GM21528 (cell line): ENCODE results near the gene POU1F1.
"Not testable (repeated sequence)": the region's sequence is repeated elsewhere in the genome, so short reads cannot be mapped to it uniquely, and the experiment has no call there.

Experiments used
- ATAC-seq: cut with Tn5 transposase; IDR thresholded peaks from one replicate; pipeline ENCODE4 v1.9.1; 2021; ENCODE audit warnings: mild to moderate bottlenecking, moderate library complexity; ENCODE audit not compliant: unreplicated experiment, low FRiP score

POU1F1 gene

GRCh38 chr3:87276484-87276883, at the start of gene POU1F1:
POU1F1 (minus strand) TSS chr3:87276584; CDS start chr3:87276462, 122 bp downstream.
- ATAC-seq = no peak

- ATAC-seq = no peak
These were observed 48.2 kb upstream of the POU1F1 start for GRCh38 chr3:87324609-87325008.

GRCh38 chr3:87320756-87321626, 44.6 kb upstream of the POU1F1 start:
- ATAC-seq = no peak

GRCh38 chr3:87318617-87319021, 42.2 kb upstream of the POU1F1 start:
- no peak for ATAC-seq

GRCh38 chr3:87317779-87318178, 41.4 kb upstream of the POU1F1 start:
- no peak for ATAC-seq

GRCh38 chr3:87313641-87314040, 37.3 kb upstream of the POU1F1 start:
- no peak for ATAC-seq

- no peak for ATAC-seq
These were observed 34.9 kb upstream of the POU1F1 start for GRCh38 chr3:87311309-87311708.

- ATAC-seq = no peak
These were observed 33.2 kb upstream of the POU1F1 start for GRCh38 chr3:87309601-87310000.

- ATAC-seq = no peak
These were observed 31.4 kb upstream of the POU1F1 start for GRCh38 chr3:87307805-87308204.

- ATAC-seq = no peak
These were observed 29.1 kb upstream of the POU1F1 start for GRCh38 chr3:87305517-87305916.

- ATAC-seq = not testable (repeated sequence)
These were observed 28.6 kb upstream of the POU1F1 start for GRCh38 chr3:87305031-87305430.

GRCh38 chr3:87298111-87298718, 21.8 kb upstream of the POU1F1 start:
- peak; percentile 93 for ATAC-seq

- no peak for ATAC-seq
These were observed 12.1 kb upstream of the POU1F1 start for GRCh38 chr3:87288446-87288845.

GRCh38 chr3:87287011-87287410, 10.6 kb upstream of the POU1F1 start:
- ATAC-seq = no peak

GRCh38 chr3:87272718-87273341, 3.6 kb downstream of the POU1F1 start:
- ATAC-seq = peak; percentile 68

- ATAC-seq = no peak
These were observed 5.3 kb downstream of the POU1F1 start for GRCh38 chr3:87270908-87271700.

- no peak for ATAC-seq
These were observed 6.7 kb downstream of the POU1F1 start for GRCh38 chr3:87269723-87270122.

- ATAC-seq = no peak
These were observed 7.7 kb downstream of the POU1F1 start for GRCh38 chr3:87268646-87269211.

- no peak for ATAC-seq
These were observed 8.3 kb downstream of the POU1F1 start for GRCh38 chr3:87267953-87268645.

- ATAC-seq = no peak
These were observed 14.5 kb downstream of the POU1F1 start for GRCh38 chr3:87261925-87262324.
